Endothelial cell of umbilical vein (primary cell): ENCODE measurements around the gene TMEM144. TPM values are rescaled to one million over a fixed set of nuclear protein-coding genes. Genes with fewer than 3 reads are reported as not detected.

Experiments
- BruUV-seq: library from RNA; stranded (reverse); fragments of 400-500 nt; replicated peaks from 2 replicates; lab custom pipeline; 2021; lab: Mats Ljungman, UMichigan
- CTCF ChIA-PET: fragments of 300-600, 350-600 bp; sonication (Branson Sonifier 250); formaldehyde crosslinking; loops from one replicate; lab custom pipeline; 2021; ENCODE audit warnings: antibody characterized with exemption, inconsistent platforms; lab: Charles Lee
- POLR2A ChIA-PET: fragments of 300-600, 350-600 bp; sonication (Branson Sonifier 250); formaldehyde crosslinking; loops from one replicate; lab custom pipeline; 2021; ENCODE audit warnings: antibody characterized with exemption, inconsistent platforms; lab: Charles Lee
- DNase-seq: peaks from one replicate; pipeline ENCODE4 v3.0.0-alpha.2; 2011; ENCODE audit warnings: low read depth, low spot score
- FAIRE-seq: peaks from 2 replicates; lab custom pipeline; 2011; peaks lifted over from hg19 to GRCh38; lab: Jason Lieb, UNC
- H2AFZ ChIP-seq: 2 replicates; pipeline ENCODE4 v1.6.0; 2012; ENCODE audit warnings: low read depth, low read length, control low read depth, inconsistent platforms
- H3K27ac ChIP-seq: 2 replicates; pipeline ENCODE4 v1.5.1; 2011; ENCODE audit warnings: low read depth, mild to moderate bottlenecking, control low read depth, low read length, moderate library complexity; ENCODE audit not compliant: insufficient read depth
- H3K27me3 ChIP-seq, 2 experiments: 2 replicates each; pipeline versions ENCODE4 v1.6.0 to v1.6.1; 2011; ENCODE audit warnings: low read length in 2 of 2, mixed read lengths in 1 of 2; ENCODE audit not compliant: control insufficient read depth in 2 of 2, insufficient read depth in 2 of 2
- H3K36me3 ChIP-seq, 2 experiments: 2 replicates in 1 of 2; 3 replicates in 1 of 2; pipeline ENCODE4 v1.5.1; 2011; ENCODE audit warnings: low read length in 2 of 2, mild to moderate bottlenecking in 1 of 2, moderate library complexity in 1 of 2; ENCODE audit not compliant: control insufficient read depth in 2 of 2, insufficient read depth in 2 of 2; ENCODE audit errors: extremely low read depth in 1 of 2
- H3K4me1 ChIP-seq: 3 replicates; pipeline ENCODE4 v1.5.1; 2011; ENCODE audit warnings: mild to moderate bottlenecking, low read length; ENCODE audit not compliant: control insufficient read depth, insufficient read depth; ENCODE audit errors: extremely low read depth
- H3K4me2 ChIP-seq: 2 replicates; pipeline ENCODE4 v1.6.1; 2011; ENCODE audit warnings: low read length, control low read depth, mixed read lengths; ENCODE audit not compliant: insufficient read depth
- H3K4me3 ChIP-seq, 3 experiments: fragments of 200-600 bp in 1 of 3; sonication (generic), shearing (Covaris generic) in 1 of 3; replicated peaks in 1 of 3; 2 replicates each; pipeline ENCODE4 v1.5.1; 2011 to 2016; ENCODE audit warnings: control low read depth in 3 of 3, low read length in 3 of 3, mild to moderate bottlenecking in 2 of 3, inconsistent platforms in 1 of 3, low read depth in 1 of 3, moderate library complexity in 1 of 3; ENCODE audit not compliant: insufficient read depth in 1 of 3
- H3K79me2 ChIP-seq: 2 replicates; pipeline ENCODE4 v1.6.0; 2012; ENCODE audit warnings: low read length, inconsistent platforms; ENCODE audit not compliant: control insufficient read depth, insufficient read depth
- H3K9ac ChIP-seq: replicated peaks from 2 replicates; pipeline ENCODE3; 2011; ENCODE audit warnings: low read length, control low read depth; ENCODE audit not compliant: insufficient read depth; ENCODE audit errors: extremely low read depth
- H3K9me1 ChIP-seq: replicated peaks from 3 replicates; pipeline ENCODE4 v1.6.0; 2011; ENCODE audit warnings: mild to moderate bottlenecking, low read length; ENCODE audit not compliant: control insufficient read depth, insufficient read depth; ENCODE audit errors: extremely low read depth
- H3K9me3 ChIP-seq: replicated peaks from 2 replicates; pipeline ENCODE4 v1.5.1; 2012; ENCODE audit warnings: low read length, inconsistent platforms; ENCODE audit not compliant: control insufficient read depth, insufficient read depth
- H4K20me1 ChIP-seq: replicated peaks from 2 replicates; pipeline ENCODE3; 2011; ENCODE audit warnings: mild to moderate bottlenecking, low read length; ENCODE audit not compliant: control insufficient read depth, insufficient read depth; ENCODE audit errors: extremely low read depth
- CTCF ChIP-seq, 2 donors: IDR thresholded peaks; 1 replicate in 1 of 2; 2 replicates in 1 of 2; pipeline ENCODE4 v1.5.1; 2011; ENCODE audit warnings: low read length in 2 of 2, mild to moderate bottlenecking in 2 of 2, moderate library complexity in 2 of 2, control low read depth in 1 of 2, inconsistent platforms in 1 of 2, low read depth in 1 of 2; ENCODE audit not compliant: insufficient read depth in 1 of 2; ENCODE audit errors: extremely low read depth in 1 of 2
- FOS ChIP-seq: IDR thresholded peaks from 2 replicates; pipeline ENCODE4 v1.6.1; 2011; ENCODE audit warnings: mild to moderate bottlenecking, low read length, moderate library complexity, borderline replicate concordance; ENCODE audit not compliant: insufficient read depth
- GATA2 ChIP-seq: IDR thresholded peaks from 2 replicates; pipeline ENCODE4 v1.7.0; 2011; ENCODE audit warnings: low read depth, mild to moderate bottlenecking, moderate library complexity, mixed read lengths, low read length; ENCODE audit not compliant: insufficient read length, insufficient read depth
- JUN ChIP-seq: IDR thresholded peaks from 2 replicates; pipeline ENCODE4 v1.6.1; 2011; ENCODE audit warnings: borderline replicate concordance, low read depth; ENCODE audit not compliant: insufficient read length, insufficient read depth
- MAX ChIP-seq: IDR thresholded peaks from 2 replicates; pipeline ENCODE4 v1.6.1; 2011; ENCODE audit not compliant: insufficient read depth, insufficient read length
- POLR2A ChIP-seq: IDR thresholded peaks from 2 replicates; pipeline ENCODE4 v1.6.1; 2012; ENCODE audit warnings: low read depth, mild to moderate bottlenecking, control low read depth, low read length
- POLR2AphosphoS5 ChIP-seq: IDR thresholded peaks from 2 replicates; pipeline ENCODE4 v1.6.1; 2012; ENCODE audit warnings: low read depth, mild to moderate bottlenecking, control low read depth, low read length, moderate library complexity; ENCODE audit not compliant: insufficient read depth
- dilution Hi-C: fragments of 300-500 bp; cut with MboI; formaldehyde crosslinking; loops from one replicate; pipeline ENCODE4 v1.15.0; 2019; ENCODE audit warnings: low sequenced_read_pairs; ENCODE audit not compliant: extremely low pct_ligation_motif_present
- intact Hi-C: fragments of 100-400 bp; cut with micrococcal nuclease; formaldehyde crosslinking; loops from one replicate; pipeline ENCODE4 v1.10.0; 2022
- polyA plus RNA-seq, 4 experiments: library from polyadenylated mRNA; depleted of rRNA in 3 of 4; stranded (reverse) in 3 of 4; unstranded in 1 of 4; fragments of >200 nt; gene quantifications; 2 replicates each; pipeline versions ENCODE4 v1.2.1 to v1.2.3, GENCODE V29; 2011 to 2012; ENCODE audit warnings: missing spikeins in 1 of 4
- total RNA-seq: library from RNA; stranded (reverse); gene quantifications from 2 replicates; pipeline ENCODE4 v1.2.3, GENCODE V29; 2021

Gene TMEM144
- total and polyA plus RNA-seq, 2 donors (not counting 3 experiments of a cell fraction or from before 2014, with no cell fraction given) = 10.5 to 23.0 TPM

GRCh38 chr4:158161551-158162354 is 48.5 kb upstream of the TMEM144 start:
- CTCF ChIA-PET = interaction anchor here (1.2 to 4.8 kb wide), 3 partner anchors 10 to 178 kb away, joined by 3 to 28 read pairs (median 4); no protein-coding TSS in a partner anchor
- FAIRE-seq (peak; percentile 93), DNase-seq (peak; percentile 99)
- peak overlapping the region; percentile 77 for H3K27ac ChIP-seq
- peaks cover 84% of the 10 kb centered on the region for H3K79me2 ChIP-seq
- H3K9ac ChIP-seq = peak overlapping the region; percentile 72
- intact Hi-C loops = loop anchor here (1.0 kb wide), 5 partner anchors 9 to 154 kb away; no protein-coding TSS in a partner anchor
- no peaks in the 10 kb centered on the region for H3K27me3 ChIP-seq
- no peaks in the 10 kb centered on the region for H3K9me3 ChIP-seq
- dilution Hi-C loops = loop anchor here (25.0 kb wide), 1 partner anchor 149 kb away; no protein-coding TSS in a partner anchor
- H3K4me1 ChIP-seq = peaks cover 94% of the 10 kb centered on the region
- POLR2A ChIA-PET = interaction anchor here (1.5 kb wide), 1 partner anchor 9 kb away, joined by 3 read pairs; no protein-coding TSS in a partner anchor
- H3K36me3 ChIP-seq = peaks cover 0 to 2% of the 10 kb centered on the region in 2 experiments
- TSS peak; percentile 73 for BruUV-seq
- no peaks in the 10 kb centered on the region for H3K9me1 ChIP-seq
- H2AFZ ChIP-seq = no peak overlapping the region
- H4K20me1 ChIP-seq = no peaks in the 10 kb centered on the region
- TF ChIP-seq FOS = peak; percentile 94
- peak; percentile 49 for TF ChIP-seq POLR2A
- TF ChIP-seq POLR2AphosphoS5 = peak; percentile 72
- no peak for TF ChIP-seq MAX
- TF ChIP-seq JUN = peak; percentile 97
- TF ChIP-seq CTCF (IDR thresholded peaks at IDR 0.05; ENCODE audit: extremely low read depth in 1 of 2, insufficient read depth in 1 of 2, low read depth in 1 of 2, low read length in 2 of 2) = no peak
- TF ChIP-seq GATA2 = peak; percentile 94
- peak overlapping the region; percentile 67 for H3K4me2 ChIP-seq
- peak overlapping the region in 1 of 3 experiments; percentile 16 for H3K4me3 ChIP-seq
